ENCODE measurements around the gene SOX6.

The SOX6 gene

GRCh38 chr11:16186680-16187079 lies 169.7 kb downstream of the SOX6 start:
- no peak for DNase-seq (ENCODE audit: low read depth)

- DNase-seq (ENCODE audit: low read depth): no peak
Observed at GRCh38 chr11:16185042-16185441, 171.3 kb downstream of the SOX6 start.

DNA sequence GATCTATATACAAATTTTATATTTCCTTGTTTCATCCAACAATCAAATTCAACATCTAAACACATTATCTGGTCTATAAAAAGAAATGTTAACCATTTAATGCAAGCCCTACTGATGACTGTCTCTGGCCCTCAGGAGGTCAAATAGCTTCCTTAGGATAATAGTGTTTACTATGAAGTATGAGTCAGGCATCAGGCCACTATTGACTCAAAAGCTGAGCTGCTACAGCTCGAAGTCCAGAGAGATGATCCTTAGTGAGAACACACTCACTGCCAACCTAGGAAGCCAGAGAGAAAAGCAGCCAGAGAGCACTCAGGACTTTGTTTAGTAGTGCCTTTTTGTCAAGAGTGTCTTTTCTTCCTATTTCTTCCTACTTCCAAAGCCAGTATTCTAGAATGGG lies 171.8 kb downstream of the SOX6 start:
- DNase-seq (ENCODE audit: low read depth): no peak

- DNase-seq (ENCODE audit: low read depth): no peak
Observed at GRCh38 chr11:16182553-16182952, 173.8 kb downstream of the SOX6 start.

- DNase-seq (ENCODE audit: low read depth): no peak
Observed at GRCh38 chr11:16180868-16181267, 175.5 kb downstream of the SOX6 start.

DNA sequence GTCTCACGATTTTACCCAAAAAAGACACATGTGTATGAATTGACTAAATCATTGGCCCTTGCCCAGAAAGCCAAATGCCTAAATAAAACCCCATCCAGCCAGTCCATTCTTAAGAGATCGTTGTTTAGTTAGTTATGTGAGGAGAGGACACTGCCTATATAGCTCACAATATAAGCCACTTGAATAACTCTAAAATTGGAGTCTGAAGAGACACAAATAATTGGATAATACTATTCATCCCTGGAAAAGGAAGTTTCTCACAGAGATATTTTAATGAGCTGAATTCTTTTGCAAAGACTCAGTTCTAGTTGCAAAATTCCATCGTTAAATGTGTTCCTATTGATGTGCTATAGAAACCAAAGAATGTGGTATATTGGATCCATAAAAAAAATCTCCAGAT lies 176.7 kb downstream of the SOX6 start:
- DNase-seq (ENCODE audit: low read depth): no peak

DNA sequence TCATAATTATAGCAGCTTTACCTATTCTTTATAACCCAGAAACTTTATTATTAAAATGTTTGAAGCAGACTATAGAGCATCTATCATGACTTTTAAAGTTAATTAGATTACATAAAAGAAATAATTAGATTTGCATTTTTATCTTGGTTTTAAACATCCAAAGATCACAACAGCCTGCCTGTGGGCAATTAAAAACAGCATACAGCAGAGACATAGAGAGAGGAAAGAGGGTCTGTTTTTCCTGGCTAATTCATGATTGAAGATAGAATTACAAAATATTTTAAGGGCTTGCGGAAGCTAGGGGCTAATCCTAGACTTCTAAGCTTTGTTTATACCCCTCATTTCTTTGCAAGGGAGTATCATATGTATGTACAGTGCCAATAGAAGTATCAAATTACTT lies 178.1 kb downstream of the SOX6 start:
- no peak for DNase-seq (ENCODE audit: low read depth)

- DNase-seq (ENCODE audit: low read depth): no peak
Observed at GRCh38 chr11:16177688-16178087, 178.7 kb downstream of the SOX6 start.

- DNase-seq (ENCODE audit: low read depth): no peak
Observed at GRCh38 chr11:16173798-16174197, 182.5 kb downstream of the SOX6 start.

DNA sequence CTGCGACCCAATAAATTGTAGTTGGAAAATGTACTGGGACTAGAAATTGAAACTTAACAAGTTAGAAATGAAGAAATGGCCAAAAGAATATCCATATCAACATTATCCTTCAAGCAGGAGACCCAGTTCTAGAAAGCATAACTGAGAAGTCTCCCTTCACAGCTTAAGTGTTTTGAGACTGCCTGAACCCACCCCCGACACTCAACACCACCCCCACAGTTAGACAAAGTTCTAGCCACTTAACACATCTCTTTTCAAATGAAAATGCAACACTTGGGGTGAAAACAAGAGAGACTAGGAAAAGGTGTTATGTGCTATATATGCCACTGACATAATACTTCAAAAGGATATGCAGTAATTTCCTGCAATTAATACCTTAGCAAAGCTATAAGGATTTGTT lies 184.5 kb downstream of the SOX6 start:
- DNase-seq (ENCODE audit: low read depth): no peak

- DNase-seq (ENCODE audit: low read depth): no peak
Observed at GRCh38 chr11:16169956-16170847, 186.1 kb downstream of the SOX6 start.

DNA sequence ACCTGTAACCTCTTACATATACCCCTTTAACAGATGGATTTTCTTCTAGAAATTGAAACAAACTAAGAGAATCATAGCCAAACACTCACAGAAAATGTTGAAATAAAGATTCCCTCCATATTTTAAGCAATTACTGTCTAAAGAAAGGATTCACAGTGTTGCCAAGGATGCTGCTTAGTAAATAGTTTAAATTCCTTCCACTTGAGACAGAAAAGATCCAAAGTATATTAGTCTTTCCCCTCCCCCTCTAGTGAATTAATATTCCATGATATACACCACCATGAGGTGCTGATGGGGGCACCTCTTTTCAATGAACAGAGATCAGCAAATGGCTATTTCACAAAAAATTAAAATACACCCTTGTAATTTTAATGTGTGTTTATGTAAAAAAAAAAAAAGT lies 186.8 kb downstream of the SOX6 start:
- no peak for DNase-seq (ENCODE audit: low read depth)

GRCh38 chr11:16167706-16168487 lies 188.4 kb downstream of the SOX6 start:
- no peak for DNase-seq (ENCODE audit: low read depth)

DNA sequence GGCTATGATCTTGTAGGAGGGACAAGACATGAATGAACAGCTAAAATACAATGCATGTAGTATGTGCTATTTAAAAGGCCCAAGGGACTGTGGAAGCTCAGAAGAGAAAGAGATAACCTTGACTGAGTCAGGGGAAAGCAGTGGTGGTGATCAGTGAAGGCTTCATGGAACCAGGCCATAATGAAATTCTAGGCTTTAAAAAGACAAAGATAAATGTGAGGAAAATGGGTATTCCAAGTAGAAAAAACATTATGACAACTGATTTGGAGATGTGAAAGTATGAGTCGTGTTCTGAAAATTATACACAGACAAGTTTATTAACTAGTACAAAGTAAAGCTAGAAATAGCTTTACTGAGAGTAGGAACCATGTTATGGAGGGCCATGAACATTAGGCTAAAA lies 189.8 kb downstream of the SOX6 start:
- no peak for DNase-seq (ENCODE audit: low read depth)

DNA sequence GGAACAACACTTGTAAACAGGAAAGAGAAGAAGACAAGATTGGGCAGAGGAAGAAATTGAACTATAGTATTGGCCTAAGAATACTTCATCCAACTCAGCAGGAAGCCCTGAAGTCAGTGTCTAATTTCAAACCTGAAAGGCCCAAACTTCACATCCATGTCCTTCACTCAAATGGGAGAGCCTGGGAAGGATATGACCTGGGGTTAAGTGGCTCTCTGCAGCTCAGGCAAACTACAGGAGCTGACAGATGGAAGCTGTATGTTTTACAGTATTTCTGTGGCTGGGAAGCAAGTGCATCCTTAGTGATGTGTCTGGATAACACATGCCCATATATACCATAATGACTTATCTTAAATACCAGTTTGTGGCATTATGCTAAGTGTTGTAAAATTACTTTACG lies 196.2 kb downstream of the SOX6 start:
- no peak for DNase-seq (ENCODE audit: low read depth)

GRCh38 chr11:16158426-16158994 lies 197.8 kb downstream of the SOX6 start:
- DNase-seq (ENCODE audit: low read depth): no peak

DNA sequence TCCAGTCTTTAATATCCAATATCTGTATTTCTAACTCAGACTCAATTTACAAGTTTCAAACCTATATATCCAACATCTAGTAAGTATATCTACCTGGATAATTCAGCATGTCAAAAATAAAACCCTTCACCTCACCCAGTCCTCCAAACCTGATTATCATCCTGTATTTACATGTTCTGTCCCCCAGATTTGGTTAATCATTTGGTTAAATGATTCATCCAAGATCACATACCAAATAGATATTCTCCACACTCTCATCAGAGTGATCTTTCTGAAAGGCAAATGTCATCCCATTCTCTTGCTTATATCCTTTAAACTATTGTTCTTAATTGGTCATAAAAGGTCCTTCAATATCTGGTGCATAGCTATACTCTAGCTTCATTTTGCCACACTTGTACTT lies 199.0 kb downstream of the SOX6 start:
- no peak for DNase-seq (ENCODE audit: low read depth)

DNA sequence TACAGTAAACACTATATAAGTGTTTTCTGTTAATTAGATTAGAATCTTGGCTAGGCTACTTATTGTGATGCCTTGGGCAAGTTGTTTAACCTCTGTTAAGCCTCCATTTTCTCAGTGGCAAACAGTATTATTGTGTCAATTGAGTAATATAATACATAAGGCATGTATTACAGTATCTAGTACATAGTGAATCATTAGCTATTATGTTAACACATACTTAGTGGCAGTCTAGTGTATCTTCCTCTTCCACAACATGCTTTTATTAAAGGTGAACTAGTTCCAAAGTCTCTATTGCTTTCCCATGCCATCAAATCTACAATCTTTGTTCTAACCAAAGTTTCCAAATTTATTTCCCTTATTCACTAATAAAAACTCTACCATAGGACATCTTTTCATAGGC lies 200.9 kb downstream of the SOX6 start:
- DNase-seq (ENCODE audit: low read depth): no peak

DNA sequence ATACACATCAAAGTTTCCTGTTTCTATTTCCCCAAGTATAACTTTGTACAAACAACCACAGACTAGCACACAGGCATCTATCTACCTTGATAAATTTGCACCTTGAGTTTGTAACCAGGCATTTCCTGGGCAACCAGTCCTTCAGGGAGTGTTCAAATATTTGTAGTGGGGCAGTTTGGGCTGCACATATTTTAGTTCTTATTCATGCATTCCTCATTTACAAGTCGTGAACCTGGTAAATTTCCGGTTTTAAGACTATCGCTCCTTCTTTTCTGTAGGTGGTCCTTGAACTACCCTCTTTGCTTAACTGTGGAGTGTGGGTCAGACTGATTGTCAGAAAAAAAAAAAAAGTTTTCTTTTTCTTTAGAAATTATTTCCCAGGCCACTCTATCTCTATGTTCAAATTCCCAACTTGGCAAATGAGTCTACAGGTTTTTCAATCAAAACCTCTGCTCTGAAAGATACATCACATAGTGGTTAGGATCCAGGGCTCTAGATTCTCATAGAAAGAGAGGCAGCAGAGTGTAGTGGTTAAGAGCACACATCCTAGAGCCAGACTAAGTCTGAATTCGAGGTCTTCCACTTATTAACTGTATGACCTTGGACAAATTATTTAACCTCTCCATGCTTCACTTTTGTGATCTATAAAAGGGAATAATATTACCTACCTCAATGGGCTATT lies 201.5 kb downstream of the SOX6 start:
- DNase-seq (ENCODE audit: low read depth): no peak

GRCh38 chr11:16153951-16154350 lies 202.4 kb downstream of the SOX6 start:
- no peak for DNase-seq (ENCODE audit: low read depth)

GRCh38 chr11:16151138-16151537 lies 205.2 kb downstream of the SOX6 start:
- DNase-seq (ENCODE audit: low read depth): no peak

- DNase-seq (ENCODE audit: low read depth): no peak
Observed at GRCh38 chr11:16149476-16149875, 206.9 kb downstream of the SOX6 start.
